ENCODE measurements around the gene ADAM21.
"Not testable (repeated sequence)": the region's sequence is repeated elsewhere in the genome, so short reads cannot be mapped to it uniquely, and the experiment has no call there.

DNA sequence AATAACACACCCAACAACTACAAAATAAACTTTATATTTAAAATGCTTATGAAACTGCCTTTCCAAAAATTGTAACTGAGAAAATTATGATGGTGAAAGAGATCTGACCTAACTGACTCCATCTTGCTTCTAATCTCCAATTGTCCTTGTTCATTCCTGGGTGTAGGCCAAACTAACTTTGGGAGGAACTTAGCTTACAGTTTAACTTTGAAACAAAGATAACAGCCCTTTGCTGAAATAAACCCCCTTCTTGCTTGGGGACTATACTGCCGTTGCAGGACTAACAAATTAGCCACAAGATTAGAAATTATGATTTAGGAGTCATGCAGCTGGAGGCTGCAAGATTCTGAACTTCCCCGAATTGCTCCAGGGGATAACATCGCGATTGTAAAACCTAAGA is 45.8 kb upstream of the ADAM21 start:
- TF ChIP-seq, protein P1, sequence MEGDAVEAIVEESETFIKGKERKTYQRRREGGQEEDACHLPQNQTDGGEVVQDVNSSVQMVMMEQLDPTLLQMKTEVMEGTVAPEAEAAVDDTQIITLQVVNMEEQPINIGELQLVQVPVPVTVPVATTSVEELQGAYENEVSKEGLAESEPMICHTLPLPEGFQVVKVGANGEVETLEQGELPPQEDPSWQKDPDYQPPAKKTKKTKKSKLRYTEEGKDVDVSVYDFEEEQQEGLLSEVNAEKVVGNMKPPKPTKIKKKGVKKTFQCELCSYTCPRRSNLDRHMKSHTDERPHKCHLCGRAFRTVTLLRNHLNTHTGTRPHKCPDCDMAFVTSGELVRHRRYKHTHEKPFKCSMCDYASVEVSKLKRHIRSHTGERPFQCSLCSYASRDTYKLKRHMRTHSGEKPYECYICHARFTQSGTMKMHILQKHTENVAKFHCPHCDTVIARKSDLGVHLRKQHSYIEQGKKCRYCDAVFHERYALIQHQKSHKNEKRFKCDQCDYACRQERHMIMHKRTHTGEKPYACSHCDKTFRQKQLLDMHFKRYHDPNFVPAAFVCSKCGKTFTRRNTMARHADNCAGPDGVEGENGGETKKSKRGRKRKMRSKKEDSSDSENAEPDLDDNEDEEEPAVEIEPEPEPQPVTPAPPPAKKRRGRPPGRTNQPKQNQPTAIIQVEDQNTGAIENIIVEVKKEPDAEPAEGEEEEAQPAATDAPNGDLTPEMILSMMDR (IDR thresholded peaks at IDR 0.05): not testable (repeated sequence)
- not testable (repeated sequence) for TF ChIP-seq POLR2A, EP300 (IDR thresholded peaks at IDR 0.05)
